Loucy (cell line): ENCODE results near the gene SCN2A.
A peak's percentile ranks its signal among the peaks of the same experiment; 100 is the strongest.

Experiments used
- H2AFZ ChIP-seq: fragments of 200-600 bp; sonication (generic); 2 replicates; pipeline ENCODE4 v1.6.0; 2016; ENCODE audit warnings: antibody characterized with exemption, mild to moderate bottlenecking, low read length, moderate library complexity
- H3F3A ChIP-seq: fragments of 200-600 bp; 2 replicates; pipeline ENCODE4 v1.6.0; 2016; ENCODE audit warnings: antibody characterized with exemption, low read depth, mild to moderate bottlenecking
- H3K27me3 ChIP-seq: fragments of 200-600 bp; sonication (generic); 2 replicates; pipeline ENCODE4 v1.6.1; 2014; ENCODE audit warnings: low read length, mild to moderate bottlenecking; ENCODE audit not compliant: insufficient read depth, poor library complexity, severe bottlenecking
- H3K36me3 ChIP-seq: fragments of 200-600 bp; sonication (generic); 2 replicates; pipeline ENCODE4 v1.6.1; 2016; ENCODE audit warnings: low read length; ENCODE audit not compliant: insufficient read depth
- H3K4me1 ChIP-seq: fragments of 200-600 bp; sonication (generic); 2 replicates; pipeline ENCODE4 v1.5.1; 2014; ENCODE audit warnings: low read length, mild to moderate bottlenecking; ENCODE audit not compliant: insufficient read depth, poor library complexity, severe bottlenecking
- H3K4me2 ChIP-seq: fragments of 200-600 bp; sonication (generic); 2 replicates; pipeline ENCODE4 v1.6.0; 2014; ENCODE audit warnings: antibody characterized with exemption, low read length, low read depth, mild to moderate bottlenecking; ENCODE audit not compliant: poor library complexity, severe bottlenecking
- H3K4me3 ChIP-seq: fragments of 200-600 bp; sonication (generic); 2 replicates; pipeline ENCODE4 v1.5.1; 2014; ENCODE audit warnings: low read length, mild to moderate bottlenecking, mixed read lengths; ENCODE audit not compliant: poor library complexity, severe bottlenecking
- H3K79me2 ChIP-seq: fragments of 200-600 bp; sonication (generic); 2 replicates; pipeline ENCODE4 v1.6.1; 2014; ENCODE audit warnings: low read length; ENCODE audit not compliant: insufficient read depth
- H3K9ac ChIP-seq: fragments of 200-600 bp; sonication (generic); 2 replicates; pipeline ENCODE4 v1.6.0; 2014; ENCODE audit warnings: mild to moderate bottlenecking, low read depth, low read length, moderate library complexity; ENCODE audit not compliant: poor library complexity, severe bottlenecking
- H3K9me2 ChIP-seq: fragments of 200-600 bp; sonication (generic); replicated peaks from 2 replicates; pipeline ENCODE4 v1.6.1; 2016; ENCODE audit warnings: low read depth, low read length, mixed read lengths
- H3K9me3 ChIP-seq: fragments of 200-600 bp; sonication (generic); 2 replicates; pipeline ENCODE4 v1.6.1; 2014; ENCODE audit warnings: mild to moderate bottlenecking, antibody characterized with exemption, low read length, low read depth; ENCODE audit not compliant: insufficient read depth
- H4K20me1 ChIP-seq: fragments of 200-600 bp; sonication (generic); 2 replicates; pipeline ENCODE4 v1.6.0; 2014; ENCODE audit warnings: antibody characterized with exemption, low read length, mild to moderate bottlenecking; ENCODE audit not compliant: insufficient read depth, poor library complexity, severe bottlenecking
- EZH2phosphoT487 ChIP-seq: fragments of 200-600 bp; IDR thresholded peaks from 2 replicates; pipeline ENCODE4 v1.6.1; 2018; ENCODE audit warnings: antibody characterized with exemption, mild to moderate bottlenecking, moderate library complexity, borderline replicate concordance
- TF ChIP-seq, protein P1 (sequence below): fragments of 200-600 bp; sonication (generic); conservative IDR thresholded peaks from 2 replicates; pipeline ENCODE4 v1.5.1; 2014; ENCODE audit warnings: mild to moderate bottlenecking, antibody characterized with exemption, low read length

The SCN2A gene

DNA sequence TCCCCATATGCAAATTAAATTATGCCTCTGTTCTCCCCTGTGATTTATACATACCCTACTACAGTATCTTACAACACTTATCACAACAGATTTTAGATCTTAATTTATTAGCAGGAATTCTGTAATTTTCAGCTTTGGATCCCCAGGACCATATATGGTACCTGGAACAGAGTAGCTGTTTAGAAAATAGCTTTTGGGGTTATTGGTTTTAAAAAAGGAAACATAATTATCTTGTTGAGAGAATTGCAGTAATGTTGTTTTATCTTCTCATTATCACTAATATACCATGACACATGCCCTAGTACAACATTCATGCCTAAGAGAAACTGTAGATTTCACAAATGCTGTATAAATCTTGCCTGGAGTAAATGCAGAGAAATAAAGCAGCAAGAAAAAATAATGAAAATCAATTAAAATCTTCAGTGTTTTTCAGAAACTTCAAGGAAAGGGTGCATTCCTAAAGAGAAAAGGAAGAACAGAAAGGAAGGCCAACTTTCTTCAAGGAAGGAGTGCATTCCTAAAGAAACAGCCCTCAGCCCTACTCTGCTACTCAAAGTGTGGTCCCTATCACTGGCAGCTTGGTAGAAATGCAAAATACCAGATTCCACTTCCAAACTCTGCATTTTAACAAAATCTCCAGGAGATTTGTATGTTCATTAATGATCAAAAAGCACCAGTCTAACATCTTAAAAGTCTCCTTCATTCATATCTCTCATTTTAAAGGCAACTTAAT, 193.2 kb downstream of the SCN2A start:
- Histone ChIP-seq H3K9me3 (no peaks in the 10 kb centered on the region), H3K4me2 (no peak overlapping the region), H3K27me3 (no peaks in the 10 kb centered on the region), H3K4me1 (peaks cover 16% of the 10 kb centered on the region), H3K9ac (no peak overlapping the region), H4K20me1 (no peaks in the 10 kb centered on the region), H3K36me3 (no peaks in the 10 kb centered on the region), H3K79me2 (no peaks in the 10 kb centered on the region), H3K4me3 (no peak overlapping the region), H3K9me2 (no peaks in the 10 kb centered on the region), H3F3A (0 out of 2 replicates have a peak, but pooled peaks cover 2% of the 10 kb centered on the region), H2AFZ (peak overlapping the region; percentile 5; the same call in 1 of the 2 replicates)
- TF ChIP-seq, protein P1, sequence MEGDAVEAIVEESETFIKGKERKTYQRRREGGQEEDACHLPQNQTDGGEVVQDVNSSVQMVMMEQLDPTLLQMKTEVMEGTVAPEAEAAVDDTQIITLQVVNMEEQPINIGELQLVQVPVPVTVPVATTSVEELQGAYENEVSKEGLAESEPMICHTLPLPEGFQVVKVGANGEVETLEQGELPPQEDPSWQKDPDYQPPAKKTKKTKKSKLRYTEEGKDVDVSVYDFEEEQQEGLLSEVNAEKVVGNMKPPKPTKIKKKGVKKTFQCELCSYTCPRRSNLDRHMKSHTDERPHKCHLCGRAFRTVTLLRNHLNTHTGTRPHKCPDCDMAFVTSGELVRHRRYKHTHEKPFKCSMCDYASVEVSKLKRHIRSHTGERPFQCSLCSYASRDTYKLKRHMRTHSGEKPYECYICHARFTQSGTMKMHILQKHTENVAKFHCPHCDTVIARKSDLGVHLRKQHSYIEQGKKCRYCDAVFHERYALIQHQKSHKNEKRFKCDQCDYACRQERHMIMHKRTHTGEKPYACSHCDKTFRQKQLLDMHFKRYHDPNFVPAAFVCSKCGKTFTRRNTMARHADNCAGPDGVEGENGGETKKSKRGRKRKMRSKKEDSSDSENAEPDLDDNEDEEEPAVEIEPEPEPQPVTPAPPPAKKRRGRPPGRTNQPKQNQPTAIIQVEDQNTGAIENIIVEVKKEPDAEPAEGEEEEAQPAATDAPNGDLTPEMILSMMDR = no peak
- TF ChIP-seq EZH2phosphoT487 = no peak

DNA sequence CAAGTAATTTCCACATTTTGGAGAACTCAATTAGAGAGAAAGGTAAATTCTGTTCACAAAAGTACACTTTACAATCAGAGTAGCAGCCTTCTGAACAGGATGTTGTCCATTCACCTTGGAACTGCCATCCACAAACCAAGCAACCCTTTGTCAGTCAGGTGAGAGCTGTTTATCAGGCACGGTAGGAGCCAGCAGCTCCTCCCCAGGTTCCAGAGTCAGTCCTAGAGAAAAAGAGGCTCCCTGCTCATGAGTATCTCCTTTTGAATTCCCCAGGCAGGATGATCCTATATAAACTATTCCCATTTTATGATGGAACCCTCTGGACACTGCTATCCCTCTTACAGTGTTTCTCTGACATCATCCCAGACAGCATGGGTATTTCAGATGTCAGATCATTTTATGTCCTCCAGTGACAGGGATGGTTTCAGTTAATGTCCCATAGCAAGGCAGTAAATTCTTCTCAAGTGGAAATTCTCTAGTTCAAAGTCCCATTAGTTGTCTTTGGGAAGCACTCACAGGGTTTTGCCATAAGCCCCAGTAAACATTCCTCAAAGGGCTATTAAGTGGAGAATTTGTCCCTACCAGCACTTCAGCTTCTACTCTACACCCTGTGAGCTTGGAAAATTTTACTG, 195.8 kb downstream of the SCN2A start:
- Histone ChIP-seq H3K9me2 (no peaks in the 10 kb centered on the region), H3F3A (no peaks in the 10 kb centered on the region), H3K4me3 (no peak overlapping the region), H2AFZ (no peak overlapping the region), H3K9ac (no peak overlapping the region), H3K4me2 (no peak overlapping the region), H3K4me1 (peaks cover 13% of the 10 kb centered on the region), H3K9me3 (no peaks in the 10 kb centered on the region), H4K20me1 (no peaks in the 10 kb centered on the region), H3K27me3 (no peaks in the 10 kb centered on the region), H3K36me3 (no peaks in the 10 kb centered on the region), H3K79me2 (no peaks in the 10 kb centered on the region)
- TF ChIP-seq EZH2phosphoT487 = no peak
- TF ChIP-seq, protein P1 = no peak

DNA sequence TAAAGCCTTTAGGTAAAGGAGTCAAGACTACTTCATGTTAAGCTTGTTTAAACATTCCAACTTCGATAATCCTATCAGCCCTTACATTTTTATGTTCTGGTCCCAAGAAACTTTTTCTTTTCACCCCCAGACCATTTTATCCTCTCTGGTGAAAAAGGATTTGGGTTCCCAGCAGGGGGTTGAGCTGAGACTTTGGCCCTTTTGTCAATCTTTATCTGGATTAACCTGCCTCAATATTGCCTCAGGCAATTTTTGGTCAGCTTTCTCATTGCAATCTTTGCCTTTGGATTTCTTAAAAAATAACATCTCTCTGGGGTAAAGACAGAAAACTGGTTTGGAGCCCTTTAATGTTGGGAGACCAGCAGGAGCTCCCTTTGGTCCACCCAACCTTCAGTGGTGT, 196.4 kb downstream of the SCN2A start:
- TF ChIP-seq EZH2phosphoT487 = no peak
- TF ChIP-seq, protein P1 = no peak
- H3K9me2 ChIP-seq = no peaks in the 10 kb centered on the region
- no peak overlapping the region for H3K4me2 ChIP-seq
- H3K9ac ChIP-seq = no peak overlapping the region
- no peaks in the 10 kb centered on the region for H3K27me3 ChIP-seq
- H3K79me2 ChIP-seq = no peaks in the 10 kb centered on the region
- H3K9me3 ChIP-seq = no peaks in the 10 kb centered on the region
- H3K4me3 ChIP-seq = no peak overlapping the region
- H3F3A ChIP-seq = no peaks in the 10 kb centered on the region
- no peak overlapping the region for H2AFZ ChIP-seq
- no peaks in the 10 kb centered on the region for H3K36me3 ChIP-seq
- peaks cover 13% of the 10 kb centered on the region for H3K4me1 ChIP-seq
- H4K20me1 ChIP-seq = no peaks in the 10 kb centered on the region
